NCI-H1694 (cell line): Measurements from ENCODE around the gene KRT38.
"Not testable (repeated sequence)": the region's sequence is repeated elsewhere in the genome, so short reads cannot be mapped to it uniquely, and the experiment has no call there.

Experiments
- DNase-seq: peaks from one replicate; lab custom pipeline; 2025; lab: John Stamatoyannopoulos, UW

KRT38 gene

GRCh38 chr17:41395044-41395443 lies 45.7 kb downstream of the KRT38 start:
- not testable (repeated sequence) for DNase-seq

GRCh38 chr17:41394254-41394996 lies 46.4 kb downstream of the KRT38 start:
- DNase-seq = no peak

GRCh38 chr17:41393826-41394225 lies 47.0 kb downstream of the KRT38 start:
- no peak for DNase-seq

GRCh38 chr17:41393294-41393693 lies 47.5 kb downstream of the KRT38 start:
- DNase-seq = no peak

- DNase-seq = no peak
Observed at GRCh38 chr17:41392278-41392677, 48.5 kb downstream of the KRT38 start.

- DNase-seq = no peak
Observed at GRCh38 chr17:41391535-41391934, 49.2 kb downstream of the KRT38 start.

- no peak for DNase-seq
Observed at GRCh38 chr17:41390411-41390938, 50.3 kb downstream of the KRT38 start.

- DNase-seq = no peak
Observed at GRCh38 chr17:41387670-41388069, 53.1 kb downstream of the KRT38 start.

GRCh38 chr17:41386227-41386626 lies 54.6 kb downstream of the KRT38 start:
- DNase-seq = no peak
